DMS153 (cell line): ENCODE data around the gene SNX11.

Source experiments
- DNase-seq: peaks from one replicate; lab custom pipeline; 2025; lab: John Stamatoyannopoulos, UW

SNX11 gene

GRCh38 chr17:48100160-48100559, 7.4 kb upstream of the SNX11 start:
- DNase-seq = no peak

DNA sequence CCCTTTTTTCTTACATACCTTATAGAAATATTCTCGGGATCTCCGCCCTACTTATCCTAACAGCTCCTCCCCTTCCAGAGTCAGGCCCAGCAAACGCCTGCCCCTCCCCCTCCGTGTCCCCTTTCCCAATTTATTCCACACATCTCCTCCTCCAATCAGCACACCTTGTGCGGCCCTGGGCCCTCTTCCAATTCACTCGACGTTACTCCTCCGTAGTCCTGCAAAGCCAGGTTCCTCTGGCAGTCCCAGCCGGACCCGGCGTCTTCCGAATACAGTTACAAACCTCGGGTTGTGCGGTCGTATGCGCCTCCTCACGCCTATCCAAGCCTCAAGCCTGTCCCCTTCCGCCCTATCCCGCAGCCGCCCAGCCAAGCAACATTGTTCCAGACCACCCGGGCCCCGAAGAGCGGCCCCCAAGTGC, 7.0 kb upstream of the SNX11 start:
- DNase-seq = peak; percentile 20

GRCh38 chr17:48101012-48101720, 6.4 kb upstream of the SNX11 start, which contains the start of gene CBX1:
TSS of gene CBX1 (minus strand) at chr17:48101478. CDS start at chr17:48077004, 24,474 bp downstream.
- peak; percentile 92 for DNase-seq

- no peak for DNase-seq
Observed at GRCh38 chr17:48102043-48102750, 5.4 kb upstream of the SNX11 start.

- no peak for DNase-seq
Observed at GRCh38 chr17:48102798-48103715, 4.5 kb upstream of the SNX11 start.

DNA sequence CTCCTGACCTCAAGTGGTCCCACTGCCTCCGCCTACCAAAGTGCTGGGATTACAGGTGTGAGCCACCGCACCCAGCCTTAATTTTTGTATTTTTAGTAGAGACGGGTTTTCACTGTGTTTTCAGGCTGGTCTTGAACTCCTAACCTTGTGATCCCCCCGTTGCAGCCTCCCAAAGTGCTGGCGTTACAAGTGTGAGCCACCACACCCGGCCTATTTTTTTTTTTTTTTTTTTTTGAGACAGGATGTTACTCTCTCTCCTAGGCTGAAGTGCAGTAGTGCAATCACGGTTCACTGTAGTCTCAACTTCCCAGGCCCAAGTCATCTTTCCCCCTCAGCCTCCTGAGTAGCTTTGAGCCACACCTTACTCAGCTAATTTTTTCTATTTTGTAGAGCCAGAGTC, 3.1 kb upstream of the SNX11 start:
- no peak for DNase-seq

- DNase-seq = no peak
Observed at GRCh38 chr17:48106802-48107136, 797 bp upstream of the SNX11 start.

- no peak for DNase-seq
Observed at GRCh38 chr17:48110761-48111160, 3.2 kb downstream of the SNX11 start.

- DNase-seq = no peak
Observed at GRCh38 chr17:48111937-48112241, 4.3 kb downstream of the SNX11 start.

DNA sequence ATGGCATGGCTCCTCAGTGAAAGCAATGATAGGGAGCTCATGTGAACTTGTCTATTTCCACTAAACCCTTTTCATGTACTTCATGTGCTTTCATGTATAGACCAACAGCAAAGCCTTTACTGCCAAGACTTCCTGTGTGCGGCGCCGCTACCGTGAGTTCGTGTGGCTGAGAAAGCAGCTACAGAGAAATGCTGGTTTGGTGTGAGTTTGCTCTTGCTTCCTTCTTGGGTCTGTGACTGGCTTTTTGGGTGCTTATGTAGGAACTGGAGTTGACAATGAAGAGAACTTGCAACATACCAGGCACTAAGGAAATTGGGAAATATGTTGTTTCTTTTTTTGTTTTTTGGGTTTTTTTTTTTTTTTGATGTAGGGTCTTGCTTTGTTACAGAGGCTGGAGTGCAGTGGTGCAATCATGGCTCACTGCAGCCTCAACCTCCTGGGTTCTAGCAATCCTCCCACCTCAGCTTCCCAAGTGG, 5.7 kb downstream of the SNX11 start:
- DNase-seq = no peak

GRCh38 chr17:48121923-48122664, 14.5 kb downstream of the SNX11 start:
- no peak for DNase-seq

DNA sequence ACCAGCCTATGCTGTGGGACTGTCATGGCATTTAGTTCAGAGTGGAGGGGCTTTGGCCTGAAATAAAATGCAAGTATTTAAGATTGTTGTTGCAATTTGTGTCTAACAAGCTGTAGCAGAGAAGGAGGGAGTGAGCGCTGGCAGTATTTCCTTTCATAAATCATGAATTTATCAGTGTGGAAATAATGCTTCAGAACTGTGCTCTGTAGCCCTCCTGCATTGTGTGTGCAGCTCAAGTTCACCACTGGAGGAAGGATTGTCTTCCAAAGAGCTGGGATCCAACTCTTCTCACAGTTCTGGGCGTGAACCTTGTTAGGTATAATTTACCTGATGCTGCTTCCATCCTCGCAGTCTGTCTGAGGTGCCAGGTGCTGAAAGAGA, 15.1 kb downstream of the SNX11 start:
- no peak for DNase-seq

DNA sequence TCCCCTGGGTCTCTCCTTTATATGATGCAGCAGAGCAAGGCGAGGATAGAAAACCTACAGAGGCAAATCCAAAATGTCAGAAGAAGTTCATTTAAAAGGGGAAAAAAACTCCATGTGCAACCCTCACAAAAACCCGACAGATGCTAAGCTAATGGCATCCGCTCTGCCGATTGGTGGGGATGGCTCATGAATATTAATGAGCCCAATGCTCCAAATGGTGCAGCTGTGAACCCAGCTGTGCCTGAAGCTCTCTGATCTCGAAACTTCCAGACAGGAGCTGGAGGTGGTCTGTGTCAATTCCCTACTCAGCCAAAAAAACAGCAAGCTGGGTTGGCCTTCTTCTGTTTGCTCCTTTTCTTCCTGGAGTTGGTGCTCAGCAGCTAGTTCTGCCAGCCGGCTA, 15.5 kb downstream of the SNX11 start:
- DNase-seq = no peak

GRCh38 chr17:48123776-48124388, 16.3 kb downstream of the SNX11 start:
- no peak for DNase-seq

DNA sequence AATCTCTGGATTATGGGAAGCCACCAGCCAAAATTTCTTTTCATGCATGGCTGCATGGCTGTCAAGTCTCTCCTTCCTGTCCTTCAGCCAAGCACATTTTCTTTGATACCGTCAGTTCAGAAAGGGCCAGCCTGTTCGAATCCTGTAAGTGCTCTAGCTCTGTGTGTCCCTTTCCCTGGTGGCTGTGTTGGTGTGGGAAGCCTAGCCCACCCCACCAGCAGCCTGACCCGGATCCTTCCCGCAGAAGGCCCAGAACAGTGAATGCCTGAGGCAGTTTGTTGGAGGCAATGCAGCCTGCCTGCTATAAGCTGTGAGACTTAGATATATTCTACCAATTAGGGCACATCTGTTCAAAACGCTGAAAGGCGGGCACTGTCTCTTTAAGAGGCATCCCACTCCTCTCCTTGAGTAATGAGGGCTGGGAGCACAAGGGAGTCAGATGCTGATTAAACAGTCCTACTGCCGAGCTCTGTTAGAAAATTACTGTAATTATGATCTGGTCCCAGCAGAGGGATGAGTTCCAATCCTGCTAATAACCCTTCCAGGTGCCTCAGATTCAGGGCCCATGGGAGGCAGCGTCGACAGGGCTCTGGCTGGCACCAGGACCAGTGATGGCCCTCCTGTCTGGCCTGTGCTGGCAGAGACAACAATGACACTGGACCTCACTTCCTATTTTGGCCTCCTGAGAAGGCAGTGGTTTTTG, 18.4 kb downstream of the SNX11 start:
- no peak for DNase-seq

GRCh38 chr17:48126532-48126850, 18.9 kb downstream of the SNX11 start:
- DNase-seq = no peak

- no peak for DNase-seq
Observed at GRCh38 chr17:48127371-48128051, 19.9 kb downstream of the SNX11 start.

- no peak for DNase-seq
Observed at GRCh38 chr17:48128400-48128799, 20.8 kb downstream of the SNX11 start.

DNA sequence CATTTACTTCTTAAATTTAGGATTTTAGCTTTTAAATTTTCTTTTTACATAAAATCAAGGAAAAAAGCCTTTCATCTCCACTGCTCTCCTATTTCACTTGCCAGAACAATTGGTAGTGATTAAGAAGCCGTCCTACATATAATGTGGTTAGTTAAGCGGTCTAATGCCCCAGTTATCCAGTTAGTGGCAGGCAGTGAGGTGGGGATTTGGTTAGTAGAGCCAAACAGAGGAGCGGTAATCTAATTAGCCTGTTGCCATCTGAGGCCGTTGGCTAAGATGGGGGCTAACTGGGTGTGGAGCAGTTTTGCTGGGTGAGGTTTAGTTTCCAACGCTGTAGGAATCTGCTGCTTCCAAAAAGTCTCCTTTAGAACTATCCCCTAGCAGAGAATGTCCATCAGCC, 22.4 kb downstream of the SNX11 start:
- no peak for DNase-seq

DNA sequence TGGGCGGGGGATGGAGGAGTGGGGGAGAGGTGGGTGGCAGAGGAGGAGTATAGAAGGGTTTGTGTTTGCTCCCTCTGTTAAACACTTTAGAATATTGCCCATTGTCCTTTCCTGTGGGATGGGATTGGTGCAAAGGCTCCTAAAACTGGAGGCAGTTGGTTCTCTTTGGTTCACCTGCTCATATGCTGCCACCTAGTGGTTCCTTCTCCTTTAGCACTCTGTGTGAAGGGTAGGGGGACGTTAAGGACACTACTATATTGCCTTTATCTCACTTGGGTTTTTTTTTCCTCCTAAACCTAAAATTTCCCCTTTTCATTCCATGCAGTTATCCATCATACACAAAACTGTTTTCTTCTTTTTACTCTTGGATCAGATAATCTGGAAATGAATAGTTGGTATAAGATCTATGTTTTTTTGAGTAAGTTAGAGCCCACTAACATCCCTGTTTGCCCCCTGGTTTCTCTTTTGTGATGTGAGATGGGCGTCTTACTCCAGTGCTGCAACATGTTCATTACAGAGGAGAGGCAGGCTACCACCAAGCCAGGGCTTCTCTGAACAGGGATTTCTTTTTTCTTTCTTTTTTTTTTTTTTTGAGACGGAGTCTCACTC, 23.8 kb downstream of the SNX11 start:
- peak; percentile 43 for DNase-seq
